PC-3 (cell line): ENCODE data around the gene PRR5.

Experiments used
- EZH2phosphoT487 ChIP-seq: fragments of 300-600 bp; sonication (generic); IDR thresholded peaks from 2 replicates; pipeline ENCODE4 v1.6.1; 2018; ENCODE audit warnings: mild to moderate bottlenecking, antibody characterized with exemption, low read length, borderline replicate concordance
- TF ChIP-seq, protein P1 (sequence below): fragments of 300-600 bp; sonication (generic); conservative IDR thresholded peaks from 2 replicates; pipeline ENCODE4 v1.5.1; 2017; ENCODE audit warnings: antibody characterized with exemption, low read depth, mild to moderate bottlenecking, low read length

DNA sequence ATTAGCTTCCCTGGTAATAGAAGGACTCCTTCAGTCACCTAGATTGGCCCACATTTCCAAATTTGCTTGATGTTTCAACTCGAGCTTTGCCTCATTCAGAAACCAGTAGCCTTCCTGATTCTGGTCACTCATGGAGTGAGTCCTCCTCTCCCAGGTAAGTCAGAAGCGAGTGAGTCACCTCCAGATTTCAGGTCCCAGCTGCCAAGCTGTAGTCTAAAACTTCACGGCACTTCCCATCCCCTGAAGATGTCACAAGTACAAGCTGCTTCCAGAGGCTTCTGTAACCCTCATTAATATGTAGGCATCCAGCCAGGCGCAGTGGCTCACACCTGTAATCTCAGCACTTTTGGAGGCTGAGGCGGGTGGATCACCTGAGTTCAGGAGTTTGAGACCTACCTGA is 73.9 kb downstream of the PRR5 start:
- TF ChIP-seq, protein P1, sequence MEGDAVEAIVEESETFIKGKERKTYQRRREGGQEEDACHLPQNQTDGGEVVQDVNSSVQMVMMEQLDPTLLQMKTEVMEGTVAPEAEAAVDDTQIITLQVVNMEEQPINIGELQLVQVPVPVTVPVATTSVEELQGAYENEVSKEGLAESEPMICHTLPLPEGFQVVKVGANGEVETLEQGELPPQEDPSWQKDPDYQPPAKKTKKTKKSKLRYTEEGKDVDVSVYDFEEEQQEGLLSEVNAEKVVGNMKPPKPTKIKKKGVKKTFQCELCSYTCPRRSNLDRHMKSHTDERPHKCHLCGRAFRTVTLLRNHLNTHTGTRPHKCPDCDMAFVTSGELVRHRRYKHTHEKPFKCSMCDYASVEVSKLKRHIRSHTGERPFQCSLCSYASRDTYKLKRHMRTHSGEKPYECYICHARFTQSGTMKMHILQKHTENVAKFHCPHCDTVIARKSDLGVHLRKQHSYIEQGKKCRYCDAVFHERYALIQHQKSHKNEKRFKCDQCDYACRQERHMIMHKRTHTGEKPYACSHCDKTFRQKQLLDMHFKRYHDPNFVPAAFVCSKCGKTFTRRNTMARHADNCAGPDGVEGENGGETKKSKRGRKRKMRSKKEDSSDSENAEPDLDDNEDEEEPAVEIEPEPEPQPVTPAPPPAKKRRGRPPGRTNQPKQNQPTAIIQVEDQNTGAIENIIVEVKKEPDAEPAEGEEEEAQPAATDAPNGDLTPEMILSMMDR, result no peak
- no peak for TF ChIP-seq EZH2phosphoT487
